Keratinocyte (primary cell): ENCODE results near the gene MCM9.

Experiments used
- EZH2 ChIP-seq: IDR thresholded peaks from one replicate; pipeline ENCODE4 v1.6.1; 2012; ENCODE audit warnings: inconsistent platforms, mild to moderate bottlenecking, low read length, moderate library complexity
- TF ChIP-seq, protein P1 (sequence below), 3 experiments: IDR thresholded peaks in 1 of 3; conservative IDR thresholded peaks in 1 of 3; optimal IDR thresholded peaks in 1 of 3; 2 replicates in 2 of 3; 3 replicates in 1 of 3; pipeline versions ENCODE3 to v1.5.1; 2011; ENCODE audit warnings: low read length in 3 of 3, mild to moderate bottlenecking in 3 of 3, moderate library complexity in 2 of 3, control low read depth in 1 of 3, inconsistent platforms in 1 of 3; ENCODE audit not compliant: insufficient read depth in 2 of 3; ENCODE audit errors: extremely low read depth in 1 of 3

DNA sequence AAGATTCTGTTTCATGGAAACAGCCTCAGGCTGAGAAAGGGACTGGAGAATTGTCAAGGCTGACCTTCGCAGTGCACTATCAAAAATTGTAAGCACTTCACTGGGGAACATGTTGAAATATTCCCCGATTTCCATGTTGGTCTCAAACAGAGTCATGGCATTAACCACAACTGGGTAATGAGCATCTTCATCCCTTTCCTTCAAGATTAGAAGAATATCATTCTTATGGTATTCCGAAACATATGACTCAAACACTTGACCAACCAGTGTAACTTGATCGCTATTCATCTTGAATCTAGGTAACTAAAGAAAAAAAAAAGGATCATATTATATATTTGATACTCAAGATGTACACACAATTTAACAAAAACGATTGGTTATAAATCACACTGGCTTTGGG lies 3.5 kb downstream of the MCM9 start:
- no peak for TF ChIP-seq EZH2
- TF ChIP-seq, protein P1, sequence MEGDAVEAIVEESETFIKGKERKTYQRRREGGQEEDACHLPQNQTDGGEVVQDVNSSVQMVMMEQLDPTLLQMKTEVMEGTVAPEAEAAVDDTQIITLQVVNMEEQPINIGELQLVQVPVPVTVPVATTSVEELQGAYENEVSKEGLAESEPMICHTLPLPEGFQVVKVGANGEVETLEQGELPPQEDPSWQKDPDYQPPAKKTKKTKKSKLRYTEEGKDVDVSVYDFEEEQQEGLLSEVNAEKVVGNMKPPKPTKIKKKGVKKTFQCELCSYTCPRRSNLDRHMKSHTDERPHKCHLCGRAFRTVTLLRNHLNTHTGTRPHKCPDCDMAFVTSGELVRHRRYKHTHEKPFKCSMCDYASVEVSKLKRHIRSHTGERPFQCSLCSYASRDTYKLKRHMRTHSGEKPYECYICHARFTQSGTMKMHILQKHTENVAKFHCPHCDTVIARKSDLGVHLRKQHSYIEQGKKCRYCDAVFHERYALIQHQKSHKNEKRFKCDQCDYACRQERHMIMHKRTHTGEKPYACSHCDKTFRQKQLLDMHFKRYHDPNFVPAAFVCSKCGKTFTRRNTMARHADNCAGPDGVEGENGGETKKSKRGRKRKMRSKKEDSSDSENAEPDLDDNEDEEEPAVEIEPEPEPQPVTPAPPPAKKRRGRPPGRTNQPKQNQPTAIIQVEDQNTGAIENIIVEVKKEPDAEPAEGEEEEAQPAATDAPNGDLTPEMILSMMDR (optimal IDR thresholded peaks at IDR 0.05 in 1 of 3, IDR thresholded peaks at IDR 0.05 in 1 of 3, conservative IDR thresholded peaks at IDR 0.05 in 1 of 3; ENCODE audit: extremely low read depth in 1 of 3, insufficient read depth in 2 of 3, low read length in 3 of 3): no peak
